ENCODE results near the gene PASK.

DNA sequence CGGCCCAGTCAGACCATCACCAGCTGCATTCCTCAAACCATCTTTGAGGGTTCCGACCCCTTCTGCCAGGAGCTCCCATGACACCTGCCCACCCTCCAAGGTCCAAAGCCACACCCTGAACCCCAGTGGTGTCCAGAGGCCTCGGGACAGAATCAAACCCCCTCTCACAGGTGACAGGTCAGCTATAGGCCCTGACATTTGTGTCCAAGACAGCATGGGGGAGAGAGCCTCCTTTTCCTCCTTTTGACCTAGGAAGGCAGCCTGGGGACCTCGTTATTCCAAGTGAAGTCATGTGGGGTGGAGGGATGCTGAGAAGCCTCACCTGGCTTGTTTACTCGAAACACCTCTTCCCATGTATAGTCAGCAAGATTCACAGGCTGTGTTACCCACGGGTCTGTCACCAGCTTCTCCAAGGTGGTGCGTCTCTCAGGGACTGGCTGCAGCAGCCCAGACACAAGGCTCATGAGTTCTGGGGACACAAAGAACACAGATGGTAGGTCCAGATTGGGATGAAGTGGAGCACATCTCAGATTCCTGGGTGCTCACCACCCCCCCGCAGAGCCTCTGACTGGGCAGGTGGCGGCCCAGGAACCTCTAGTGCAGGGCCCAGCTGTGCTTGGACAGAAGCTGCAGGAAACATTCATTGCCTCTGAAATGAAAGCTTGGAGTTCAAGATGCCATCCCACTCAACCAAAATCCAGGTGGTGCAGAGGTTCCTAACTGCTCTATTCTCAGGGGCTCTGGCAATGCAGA, 42.1 kb downstream of the PASK start:
- TF ChIP-seq BDP1 (IDR thresholded peaks at IDR 0.05; ENCODE audit: insufficient read depth, insufficient read length) = no peak
- TF ChIP-seq CTCF (IDR thresholded peaks at IDR 0.05 in 2 of 3, conservative IDR thresholded peaks at IDR 0.05 in 1 of 3; ENCODE audit: insufficient read depth in 2 of 3, low read depth in 1 of 3, low read length in 3 of 3) = no peak
- TF ChIP-seq ZNF311 (CRISPR knock-in tag; IDR thresholded peaks at IDR 0.05) = no peak
- TF ChIP-seq EZH2 (IDR thresholded peaks at IDR 0.05; ENCODE audit: borderline replicate concordance, low read depth, low read length) = no peak
